Activated T-helper 1 cell treated with anti-CD3 and anti-CD28 coated beads, Interleukin-12 subunit alpha, Interleukin-12 subunit beta, Interleukin-2, Interleukin-4 antibody, amounts not matched to agents 30 ng/mL and 10 ng/mL and 1 ng/mL, durations not matched to agents 14 hours and 24 hours and 36 hours (primary cell): ENCODE measurements around the gene SPRED3. TPM values are rescaled to one million over a fixed set of nuclear protein-coding genes. Genes with fewer than 3 reads are reported as not detected.

Source experiments
- DNase-seq: peaks from one replicate; pipeline ENCODE4 v3.0.0; 2021; ENCODE audit warnings: low spot score
- H3K27ac Mint-ChIP-seq: one replicate; pipeline ENCODE4 v1.8.0; 2021; ENCODE audit warnings: mild to moderate bottlenecking, mixed read lengths
- H3K27me3 Mint-ChIP-seq: one replicate; pipeline ENCODE4 v1.8.0; 2022; ENCODE audit warnings: mild to moderate bottlenecking, moderate library complexity, mixed read lengths; ENCODE audit not compliant: insufficient read depth
- H3K36me3 Mint-ChIP-seq: one replicate; pipeline ENCODE4 v1.8.0; 2021; ENCODE audit warnings: low read depth, mixed read lengths
- H3K4me1 Mint-ChIP-seq: one replicate; pipeline ENCODE4 v1.8.0; 2021; ENCODE audit warnings: low read depth, mixed read lengths
- H3K4me3 Mint-ChIP-seq: one replicate; pipeline ENCODE4 v1.8.0; 2021; ENCODE audit warnings: mild to moderate bottlenecking, moderate library complexity, mixed read lengths
- H3K9me3 Mint-ChIP-seq: one replicate; pipeline ENCODE4 v1.8.0; 2021; ENCODE audit warnings: mixed read lengths
- intact Hi-C: fragments of 100-400 bp; cut with micrococcal nuclease; formaldehyde crosslinking; loops from one replicate; pipeline ENCODE4 v1.15.1; 2024
- total RNA-seq: library from RNA; stranded (reverse); gene quantifications from 2 replicates; pipeline ENCODE4 v1.2.3, GENCODE V29; 2022

The SPRED3 gene
- total RNA-seq, 1 donor from 2014 or later: 2.2 TPM

DNA sequence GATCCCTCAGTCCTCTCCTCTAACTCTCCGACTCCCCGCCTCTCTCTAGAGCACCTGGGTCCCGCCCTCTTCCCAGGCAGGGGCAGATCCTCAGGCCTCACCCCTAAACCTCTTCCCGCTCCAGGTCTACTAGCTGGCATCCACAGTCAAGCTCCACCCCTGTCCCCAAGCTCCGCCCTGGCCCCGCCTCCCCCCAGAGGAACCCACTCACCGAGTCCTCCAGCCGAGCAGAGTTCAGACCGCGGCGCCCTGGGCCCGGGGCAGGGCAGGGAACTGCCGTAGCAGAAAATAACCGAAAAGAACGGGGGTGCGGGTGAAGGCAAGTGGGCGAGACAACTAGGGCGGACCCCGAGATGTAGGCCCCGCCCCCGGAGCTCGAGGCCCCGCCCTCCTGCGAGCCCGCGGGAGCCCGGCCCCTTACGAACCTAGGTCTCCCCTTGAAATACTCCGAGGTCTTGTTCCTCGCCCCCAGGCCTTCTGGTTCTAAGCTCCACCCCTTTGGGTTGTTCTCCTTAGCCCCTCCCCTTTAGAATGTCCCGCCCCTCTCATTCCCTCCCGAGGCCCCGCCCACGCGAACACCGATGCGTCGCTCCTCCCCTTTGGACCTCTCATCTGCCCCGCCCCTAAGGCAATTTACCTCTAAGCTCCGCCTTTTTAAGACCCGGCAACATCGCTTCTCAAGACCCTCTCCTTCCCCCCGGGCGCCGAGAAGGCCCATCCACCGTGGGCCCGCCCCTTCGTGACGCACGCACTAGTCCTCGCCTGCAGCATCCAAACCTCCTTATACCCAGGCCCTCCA, 748 bp upstream of the SPRED3 start, which contains the start of gene GGN:
Gene GGN, minus strand, starts transcription at position 485 of the 799 bp plus-strand sequence. CDS start 773 bp downstream, outside the sequence.
- H3K27ac Mint-ChIP-seq: peak within 1 kb of the TSS; percentile 91
- peaks cover 27% of the 10 kb centered on the region for H3K36me3 Mint-ChIP-seq
- H3K4me1 Mint-ChIP-seq: peaks cover 16% of the 10 kb centered on the region
- peak within 1 kb of the TSS; percentile 89 for H3K4me3 Mint-ChIP-seq
- peak; percentile 73 for DNase-seq
- H3K27me3 Mint-ChIP-seq: peaks cover 21% of the 10 kb centered on the region
- intact Hi-C loops: loop anchor here (1.0 kb wide), 6 partner anchors 8 to 158 kb away; partner anchors contain the start of gene PSMD8
- H3K9me3 Mint-ChIP-seq: no peaks in the 10 kb centered on the region

DNA sequence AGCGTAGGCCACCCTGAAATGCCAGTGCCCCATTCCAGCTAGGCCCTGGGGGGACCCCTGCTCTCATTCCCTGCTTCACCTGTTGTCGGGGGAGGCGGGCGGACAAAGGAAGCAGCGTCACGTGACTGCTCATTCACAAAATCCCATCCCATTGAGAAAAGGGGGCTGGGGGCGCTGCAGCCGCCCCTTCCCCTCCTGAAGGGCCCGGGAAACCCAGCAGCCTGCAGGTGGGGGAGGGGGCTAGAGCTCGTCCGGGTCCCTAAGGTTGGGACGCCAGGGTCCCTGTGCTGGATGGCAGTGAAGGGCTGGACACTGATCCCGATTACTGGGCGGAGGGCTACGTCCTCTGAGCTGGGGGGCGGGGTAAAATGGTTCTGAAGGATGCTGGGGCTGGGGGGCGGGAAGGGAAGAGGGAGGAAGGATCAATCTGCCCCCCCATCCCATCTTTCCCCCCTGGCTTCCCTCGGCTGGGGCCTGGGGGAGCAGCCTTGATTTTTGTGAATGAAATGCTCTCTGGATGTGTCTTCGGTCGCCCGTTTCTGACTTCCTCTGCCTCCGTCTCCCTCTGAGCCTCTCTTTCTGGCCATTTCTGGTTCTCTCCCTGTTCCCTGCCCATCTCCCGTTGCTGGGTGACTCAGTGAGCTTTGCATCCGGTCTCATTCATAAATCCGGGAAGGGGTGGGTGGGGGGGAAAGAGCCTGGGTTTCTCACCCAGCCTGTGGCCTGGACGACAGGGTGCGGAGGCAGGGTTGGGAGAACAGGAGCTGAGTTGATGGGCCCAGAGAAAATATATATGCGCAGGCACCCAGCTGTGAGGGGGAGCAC, 816 bp downstream of the SPRED3 start:
- H3K27ac Mint-ChIP-seq: peak overlapping the region; percentile 36
- peak overlapping the region; percentile 65 for H3K4me3 Mint-ChIP-seq
- H3K27me3 Mint-ChIP-seq: peaks cover 21% of the 10 kb centered on the region
- intact Hi-C loops: no loop called here
- peaks cover 18% of the 10 kb centered on the region for H3K36me3 Mint-ChIP-seq
- H3K4me1 Mint-ChIP-seq: peaks cover 28% of the 10 kb centered on the region
- no peaks in the 10 kb centered on the region for H3K9me3 Mint-ChIP-seq
- DNase-seq: no peak

DNA sequence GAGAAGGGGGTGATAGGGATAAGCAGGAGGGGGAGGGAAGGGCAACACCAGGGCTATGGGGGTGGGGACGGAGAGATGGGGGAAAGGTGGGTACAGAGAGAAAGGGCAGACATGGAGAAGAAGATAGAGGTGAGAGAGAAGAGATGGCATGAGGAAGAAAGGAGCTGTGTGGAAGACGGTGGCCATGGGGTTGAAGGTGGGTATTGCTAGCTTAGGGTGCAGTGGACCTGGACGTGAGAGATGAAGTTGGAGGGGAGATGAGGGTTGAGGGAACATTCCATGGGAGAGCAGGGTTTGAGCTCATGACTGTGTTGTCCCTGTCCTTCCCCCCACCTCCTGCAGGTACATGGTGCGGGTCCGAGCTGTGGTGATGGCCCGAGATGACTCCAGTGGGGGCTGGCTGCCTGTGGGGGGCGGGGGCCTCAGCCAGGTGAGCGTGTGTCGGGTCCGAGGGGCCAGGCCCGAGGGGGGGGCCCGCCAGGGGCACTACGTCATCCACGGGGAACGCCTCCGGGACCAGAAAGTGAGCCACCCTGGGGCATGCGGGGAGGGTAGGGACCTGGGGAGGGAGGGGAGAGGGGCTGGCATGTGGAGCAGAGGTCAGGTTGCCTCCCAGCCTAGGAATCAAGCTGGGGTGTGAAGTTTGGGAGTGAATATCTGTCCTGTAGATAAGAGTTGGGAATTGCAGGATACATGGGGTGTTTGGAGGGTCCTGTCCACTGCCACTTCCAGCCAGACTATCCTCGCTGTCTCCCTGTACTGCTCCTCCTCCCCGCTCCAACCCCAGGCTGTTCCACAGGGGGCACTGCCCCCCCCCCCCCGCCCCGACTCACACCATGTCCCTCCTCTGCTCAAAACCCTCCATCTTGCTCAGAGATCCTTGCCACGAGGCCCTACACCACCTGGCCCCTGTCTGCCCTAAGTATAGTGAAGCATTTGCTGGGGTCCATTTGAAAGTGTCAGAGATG, 1.7 kb downstream of the SPRED3 start:
- intact Hi-C loops: no loop called here
- H3K4me1 Mint-ChIP-seq: peaks cover 28% of the 10 kb centered on the region
- peaks cover 9% of the 10 kb centered on the region for H3K36me3 Mint-ChIP-seq
- peaks cover 21% of the 10 kb centered on the region for H3K27me3 Mint-ChIP-seq
- H3K27ac Mint-ChIP-seq: peak overlapping the region; percentile 31
- H3K4me3 Mint-ChIP-seq: peak overlapping the region; percentile 65
- DNase-seq: no peak
- no peaks in the 10 kb centered on the region for H3K9me3 Mint-ChIP-seq

DNA sequence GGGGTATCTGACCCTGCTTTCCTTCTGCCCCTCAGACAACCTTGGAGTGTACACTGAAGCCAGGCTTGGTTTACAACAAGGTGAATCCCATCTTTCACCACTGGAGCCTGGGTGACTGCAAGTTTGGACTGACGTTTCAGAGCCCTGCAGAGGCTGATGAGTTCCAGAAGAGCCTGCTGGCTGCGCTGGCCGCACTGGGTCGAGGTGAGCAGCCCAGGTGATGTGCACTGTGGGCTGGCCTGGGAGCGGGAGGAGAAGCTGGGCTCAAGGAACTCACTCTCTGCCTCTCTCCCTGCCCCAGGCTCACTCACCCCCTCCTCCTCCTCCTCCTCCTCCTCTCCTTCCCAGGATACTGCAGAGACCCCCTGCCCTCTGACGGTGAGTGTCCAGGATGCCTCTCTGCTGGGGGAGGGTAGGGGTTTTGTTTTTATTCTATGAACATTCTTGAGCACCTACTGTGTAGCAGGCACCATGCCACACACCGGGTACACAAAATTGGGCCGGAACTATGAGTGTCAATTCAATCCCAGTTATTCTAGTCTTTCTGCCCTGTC, 3.5 kb downstream of the SPRED3 start:
- DNase-seq: no peak
- Mint-ChIP-seq H3K27me3 (peaks cover 21% of the 10 kb centered on the region), H3K27ac (no peak overlapping the region), H3K36me3 (peaks cover 9% of the 10 kb centered on the region), H3K4me3 (no peak overlapping the region), H3K9me3 (no peaks in the 10 kb centered on the region), H3K4me1 (peaks cover 36% of the 10 kb centered on the region)
- intact Hi-C loops: no loop called here

DNA sequence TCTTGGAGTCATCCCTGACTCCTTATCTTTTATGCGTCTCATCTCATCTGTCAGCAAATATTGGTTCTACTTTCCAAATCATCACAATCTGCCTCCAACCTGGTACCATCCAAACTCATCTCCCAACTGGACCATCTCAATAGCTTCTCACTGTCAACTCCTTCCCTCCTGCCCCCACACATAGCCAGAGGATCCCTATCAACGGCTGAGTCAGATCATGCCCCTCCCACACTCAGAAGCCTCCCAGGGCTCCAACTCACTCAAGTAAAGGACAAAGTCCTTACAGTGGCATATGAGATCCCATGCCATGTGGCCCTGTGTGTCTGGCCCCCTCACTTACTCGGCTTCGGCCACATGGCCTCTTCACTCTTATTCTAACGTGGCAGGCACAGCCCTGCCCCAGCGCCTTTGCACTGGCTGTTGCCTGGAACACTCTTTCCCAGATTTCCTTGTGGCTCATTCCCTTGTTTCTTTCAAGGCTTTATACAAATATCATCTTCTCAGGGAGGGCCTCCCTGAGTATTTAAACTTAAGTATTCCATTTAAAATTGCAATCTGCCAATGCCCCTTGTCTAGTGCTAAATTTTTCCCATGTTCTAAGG, 4.3 kb downstream of the SPRED3 start:
- H3K27ac Mint-ChIP-seq: no peak overlapping the region
- intact Hi-C loops: no loop called here
- H3K4me1 Mint-ChIP-seq: peaks cover 34% of the 10 kb centered on the region
- no peak for DNase-seq
- H3K27me3 Mint-ChIP-seq: peaks cover 27% of the 10 kb centered on the region
- H3K9me3 Mint-ChIP-seq: no peaks in the 10 kb centered on the region
- H3K4me3 Mint-ChIP-seq: no peak overlapping the region
- H3K36me3 Mint-ChIP-seq: peaks cover 6% of the 10 kb centered on the region

DNA sequence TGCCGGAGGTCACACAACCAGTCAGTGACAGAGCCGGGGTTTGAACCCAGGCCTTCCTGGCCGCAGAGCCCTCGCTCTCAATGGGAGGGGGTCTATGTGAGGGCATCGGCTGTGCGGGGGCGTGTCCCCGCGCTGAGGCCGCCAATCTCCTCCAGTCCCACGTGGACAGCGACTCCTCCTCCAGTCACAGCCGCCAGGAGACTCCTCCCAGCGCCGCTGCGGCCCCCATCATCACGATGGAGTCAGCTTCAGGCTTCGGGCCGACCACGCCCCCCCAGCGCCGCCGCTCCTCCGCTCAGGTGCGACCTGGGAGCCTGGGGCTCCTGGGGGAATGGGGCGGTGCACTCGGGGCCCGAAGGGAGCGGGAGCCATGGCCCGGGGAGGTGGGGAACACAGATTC, 6.0 kb downstream of the SPRED3 start:
- peaks cover 29% of the 10 kb centered on the region for H3K4me1 Mint-ChIP-seq
- no peaks in the 10 kb centered on the region for H3K9me3 Mint-ChIP-seq
- peak; percentile 67 for DNase-seq
- H3K36me3 Mint-ChIP-seq: peaks cover 3% of the 10 kb centered on the region
- peak overlapping the region; percentile 83 for H3K4me3 Mint-ChIP-seq
- H3K27me3 Mint-ChIP-seq: peaks cover 19% of the 10 kb centered on the region
- intact Hi-C loops: loop anchor here (1.0 kb wide), 1 partner anchor 9 kb away; the partner anchor contains the start of gene FAM98C
- H3K27ac Mint-ChIP-seq: peak overlapping the region; percentile 83

DNA sequence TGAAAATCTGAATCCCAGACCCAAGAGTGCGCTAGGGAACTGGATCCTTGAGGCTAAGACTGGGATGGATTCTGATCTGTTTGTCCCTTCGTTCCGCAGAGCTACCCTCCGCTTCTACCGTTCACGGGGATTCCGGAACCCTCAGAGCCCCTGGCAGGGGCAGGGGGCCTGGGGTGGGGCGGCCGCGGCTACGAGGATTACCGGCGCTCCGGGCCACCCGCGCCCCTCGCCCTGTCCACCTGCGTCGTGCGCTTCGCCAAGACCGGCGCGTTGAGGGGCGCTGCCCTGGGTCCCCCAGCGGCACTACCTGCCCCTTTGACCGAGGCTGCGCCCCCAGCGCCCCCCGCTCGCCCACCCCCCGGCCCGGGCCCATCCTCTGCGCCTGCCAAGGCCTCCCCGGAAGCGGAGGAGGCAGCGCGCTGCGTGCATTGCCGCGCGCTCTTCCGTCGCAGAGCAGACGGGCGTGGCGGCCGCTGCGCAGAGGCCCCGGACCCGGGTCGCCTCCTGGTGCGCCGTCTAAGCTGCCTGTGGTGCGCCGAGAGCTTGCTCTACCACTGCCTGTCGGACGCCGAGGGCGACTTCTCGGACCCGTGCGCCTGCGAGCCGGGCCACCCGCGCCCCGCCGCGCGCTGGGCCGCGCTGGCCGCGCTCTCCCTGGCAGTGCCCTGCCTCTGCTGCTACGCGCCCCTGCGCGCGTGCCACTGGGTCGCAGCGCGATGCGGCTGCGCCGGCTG, 7.1 kb downstream of the SPRED3 start:
- Mint-ChIP-seq H3K4me3 (peak overlapping the region; percentile 83), H3K27me3 (peaks cover 15% of the 10 kb centered on the region), H3K9me3 (no peaks in the 10 kb centered on the region), H3K4me1 (peaks cover 29% of the 10 kb centered on the region), H3K36me3 (peaks cover 3% of the 10 kb centered on the region), H3K27ac (peak overlapping the region; percentile 83)
- intact Hi-C loops: loop anchor here (1.0 kb wide), 2 partner anchors 8 to 224 kb away; partner anchors contain the start of gene EIF3K
- peak; percentile 39 for DNase-seq

DNA sequence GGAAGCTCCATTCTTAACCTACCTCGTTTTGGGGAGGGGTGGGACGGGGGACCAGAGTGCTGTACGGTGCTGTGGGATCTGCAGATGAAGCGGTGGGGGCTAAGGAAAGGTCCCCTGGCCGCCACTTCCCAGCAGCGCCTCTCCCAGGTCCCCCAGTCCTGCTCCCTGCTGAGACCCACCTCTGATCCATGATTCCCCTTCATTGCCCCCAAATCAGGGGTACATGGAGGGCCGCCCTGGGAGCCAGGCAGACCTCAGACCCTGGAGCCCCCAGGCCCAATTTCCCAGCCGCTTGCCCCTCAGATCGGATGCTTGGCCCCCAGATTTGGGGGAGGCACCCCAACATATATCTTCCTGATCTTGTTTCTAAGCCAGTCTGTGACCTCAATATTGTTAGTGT, 10.6 kb downstream of the SPRED3 start:
- Mint-ChIP-seq H3K36me3 (no peaks in the 10 kb centered on the region), H3K27ac (no peak overlapping the region), H3K4me3 (peak overlapping the region; percentile 3), H3K9me3 (no peaks in the 10 kb centered on the region), H3K4me1 (peaks cover 23% of the 10 kb centered on the region), H3K27me3 (peaks cover 6% of the 10 kb centered on the region)
- intact Hi-C loops: no loop called here
- no peak for DNase-seq

DNA sequence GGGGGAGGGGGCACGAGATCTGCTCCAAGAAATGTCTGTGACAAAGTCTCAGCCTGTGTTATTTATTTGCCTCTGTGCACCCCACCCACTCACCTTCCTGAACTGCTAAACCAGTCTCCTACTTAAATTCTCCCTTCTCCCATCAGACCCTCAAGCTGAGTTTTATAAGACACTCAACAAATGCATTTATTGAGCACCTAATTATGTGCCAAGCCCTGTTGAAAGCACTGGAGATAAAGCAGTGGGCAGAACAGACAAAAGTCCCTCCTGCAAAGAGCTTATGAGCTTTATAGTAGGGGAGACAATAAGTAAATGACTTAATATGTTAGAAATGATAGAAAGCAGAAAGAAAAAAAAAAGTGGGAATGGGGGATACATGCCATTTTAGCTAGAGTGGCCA, 11.0 kb downstream of the SPRED3 start:
- Mint-ChIP-seq H3K4me1 (peaks cover 25% of the 10 kb centered on the region), H3K27me3 (peaks cover 6% of the 10 kb centered on the region), H3K27ac (peak overlapping the region; percentile 15), H3K4me3 (peak overlapping the region; percentile 3), H3K36me3 (no peaks in the 10 kb centered on the region), H3K9me3 (no peaks in the 10 kb centered on the region)
- intact Hi-C loops: no loop called here
- no peak for DNase-seq

DNA sequence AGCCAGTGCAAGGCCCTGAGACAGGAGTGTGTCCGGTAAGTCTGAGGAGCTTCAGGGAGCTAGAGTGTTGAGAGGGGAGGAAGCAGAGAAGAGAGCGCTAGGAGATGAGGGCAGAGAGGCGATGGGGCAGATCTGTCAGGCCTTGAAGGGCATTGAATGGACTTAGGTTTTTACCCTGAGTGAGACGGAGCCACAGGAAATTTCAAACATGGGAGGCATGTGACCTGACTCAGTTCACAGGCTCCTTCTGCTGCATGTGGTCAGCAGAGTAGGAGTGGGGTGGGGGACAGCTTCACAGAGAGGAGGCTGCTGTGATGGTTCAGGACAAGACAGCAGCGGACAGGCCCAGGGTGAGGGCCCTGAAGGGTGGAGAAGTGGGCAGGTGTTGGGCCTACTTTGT, 11.9 kb downstream of the SPRED3 start:
- H3K36me3 Mint-ChIP-seq: peaks cover 3% of the 10 kb centered on the region
- no peak for DNase-seq
- peaks cover 33% of the 10 kb centered on the region for H3K4me1 Mint-ChIP-seq
- intact Hi-C loops: no loop called here
- H3K27me3 Mint-ChIP-seq: peaks cover 6% of the 10 kb centered on the region
- H3K4me3 Mint-ChIP-seq: no peak overlapping the region
- H3K27ac Mint-ChIP-seq: no peak overlapping the region
- H3K9me3 Mint-ChIP-seq: no peaks in the 10 kb centered on the region

DNA sequence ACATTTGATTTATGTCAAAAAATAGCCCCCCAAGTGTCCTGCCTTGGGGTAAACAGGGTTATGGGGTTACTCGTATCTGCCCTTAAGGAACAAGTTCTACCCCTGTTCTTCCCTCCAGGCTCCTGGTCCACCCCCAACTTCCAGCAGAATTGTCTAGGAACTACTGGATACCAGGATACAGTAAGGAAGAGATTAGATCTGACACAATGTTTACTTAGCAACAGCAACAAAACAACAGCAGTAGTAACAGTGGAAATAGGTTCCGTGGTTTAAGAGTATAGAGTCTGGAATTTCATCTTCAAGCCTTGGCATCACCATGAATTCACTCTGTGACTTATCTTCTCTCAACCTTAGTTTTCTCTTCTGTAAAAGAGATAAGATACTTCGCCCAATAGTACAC, 12.7 kb downstream of the SPRED3 start:
- DNase-seq: no peak
- intact Hi-C loops: no loop called here
- Mint-ChIP-seq H3K4me1 (peaks cover 34% of the 10 kb centered on the region), H3K27me3 (peaks cover 6% of the 10 kb centered on the region), H3K9me3 (no peaks in the 10 kb centered on the region), H3K4me3 (no peak overlapping the region), H3K36me3 (peaks cover 4% of the 10 kb centered on the region), H3K27ac (no peak overlapping the region)
